ENCODE data around the gene AHCTF1.

DNA sequence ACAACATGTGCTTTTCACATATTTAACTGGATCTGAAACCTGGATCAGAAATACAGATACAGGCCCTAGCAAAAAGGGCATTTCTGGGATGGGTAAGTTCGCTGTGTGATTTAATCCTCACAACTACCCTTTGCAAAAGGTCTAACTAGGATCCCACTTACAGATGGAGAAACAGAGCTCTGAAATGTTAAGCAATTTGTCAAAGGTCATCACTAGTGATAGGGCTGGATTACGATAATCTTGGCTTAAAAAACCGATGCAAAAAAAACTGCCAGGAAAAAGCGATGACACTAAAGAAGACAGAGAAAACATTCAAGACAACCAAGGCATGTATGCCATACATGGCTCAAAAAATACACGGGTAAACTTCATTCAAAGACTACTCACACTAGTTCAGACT is 29.9 kb downstream of the AHCTF1 start:
- TF ChIP-seq, protein P1, sequence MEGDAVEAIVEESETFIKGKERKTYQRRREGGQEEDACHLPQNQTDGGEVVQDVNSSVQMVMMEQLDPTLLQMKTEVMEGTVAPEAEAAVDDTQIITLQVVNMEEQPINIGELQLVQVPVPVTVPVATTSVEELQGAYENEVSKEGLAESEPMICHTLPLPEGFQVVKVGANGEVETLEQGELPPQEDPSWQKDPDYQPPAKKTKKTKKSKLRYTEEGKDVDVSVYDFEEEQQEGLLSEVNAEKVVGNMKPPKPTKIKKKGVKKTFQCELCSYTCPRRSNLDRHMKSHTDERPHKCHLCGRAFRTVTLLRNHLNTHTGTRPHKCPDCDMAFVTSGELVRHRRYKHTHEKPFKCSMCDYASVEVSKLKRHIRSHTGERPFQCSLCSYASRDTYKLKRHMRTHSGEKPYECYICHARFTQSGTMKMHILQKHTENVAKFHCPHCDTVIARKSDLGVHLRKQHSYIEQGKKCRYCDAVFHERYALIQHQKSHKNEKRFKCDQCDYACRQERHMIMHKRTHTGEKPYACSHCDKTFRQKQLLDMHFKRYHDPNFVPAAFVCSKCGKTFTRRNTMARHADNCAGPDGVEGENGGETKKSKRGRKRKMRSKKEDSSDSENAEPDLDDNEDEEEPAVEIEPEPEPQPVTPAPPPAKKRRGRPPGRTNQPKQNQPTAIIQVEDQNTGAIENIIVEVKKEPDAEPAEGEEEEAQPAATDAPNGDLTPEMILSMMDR (IDR thresholded peaks at IDR 0.05; ENCODE audit: borderline replicate concordance, extremely low read depth, low read length, poor library complexity, severe bottlenecking) = no peak
- no peak for TF ChIP-seq EZH2 (IDR thresholded peaks at IDR 0.05; ENCODE audit: borderline replicate concordance, low read depth, low read length, severe bottlenecking)
